AG04449 (cell line): ENCODE measurements around the gene CNTN5.

Experiments
- CTCF ChIA-PET: fragments of 350-600 bp; formaldehyde crosslinking; extraction: SDS; loops from one replicate; lab custom pipeline; 2021; ENCODE audit warnings: antibody characterized with exemption; lab: Yijun Ruan, JAX
- POLR2A ChIA-PET: fragments of 400-600, 350-600 bp; formaldehyde crosslinking; extraction: SDS; loops from one replicate; lab custom pipeline; 2020; ENCODE audit warnings: antibody characterized with exemption, inconsistent platforms; lab: Yijun Ruan, JAX
- DNase-seq: peaks from one replicate; pipeline ENCODE4 v3.0.0-alpha.2; 2010; ENCODE audit warnings: low read depth, low spot score
- H3K4me3 ChIP-seq: 2 replicates; pipeline ENCODE4 v1.5.1; 2011; ENCODE audit warnings: low read depth, mild to moderate bottlenecking, control low read depth, low read length
- TF ChIP-seq, protein P1 (sequence below): IDR thresholded peaks from one replicate; pipeline ENCODE4 v1.5.1; 2011; ENCODE audit warnings: mild to moderate bottlenecking, moderate library complexity, low read length, control low read depth, inconsistent platforms; ENCODE audit not compliant: insufficient read depth; ENCODE audit errors: missing control alignments

Gene CNTN5

DNA sequence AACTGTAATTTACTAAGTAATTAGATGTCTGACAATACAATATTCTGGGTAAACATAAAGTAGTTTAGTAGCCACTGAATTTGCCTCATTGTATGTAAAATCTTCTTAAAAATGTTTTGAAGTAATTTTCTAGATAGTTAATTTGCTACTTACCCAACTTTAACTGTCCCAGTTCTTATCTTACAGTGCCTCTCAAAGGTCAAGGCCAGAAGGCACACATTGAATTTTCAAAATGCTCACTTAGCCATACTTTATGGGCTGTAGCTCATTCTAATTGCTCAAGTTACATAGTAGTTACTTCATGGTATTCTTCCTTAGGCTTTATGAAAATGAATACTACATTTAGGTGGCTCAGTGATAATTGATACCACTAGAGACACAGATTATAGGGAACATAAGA lies 666.6 kb downstream of the CNTN5 start:
- CTCF ChIA-PET, result interaction anchor here (1.4 kb wide), 1 partner anchor 11 kb away, joined by 3 read pairs; no protein-coding TSS in a partner anchor
- DNase-seq, result no peak
- POLR2A ChIA-PET, result no interaction called here
- H3K4me3 ChIP-seq, result no peak overlapping the region
- TF ChIP-seq, protein P1, sequence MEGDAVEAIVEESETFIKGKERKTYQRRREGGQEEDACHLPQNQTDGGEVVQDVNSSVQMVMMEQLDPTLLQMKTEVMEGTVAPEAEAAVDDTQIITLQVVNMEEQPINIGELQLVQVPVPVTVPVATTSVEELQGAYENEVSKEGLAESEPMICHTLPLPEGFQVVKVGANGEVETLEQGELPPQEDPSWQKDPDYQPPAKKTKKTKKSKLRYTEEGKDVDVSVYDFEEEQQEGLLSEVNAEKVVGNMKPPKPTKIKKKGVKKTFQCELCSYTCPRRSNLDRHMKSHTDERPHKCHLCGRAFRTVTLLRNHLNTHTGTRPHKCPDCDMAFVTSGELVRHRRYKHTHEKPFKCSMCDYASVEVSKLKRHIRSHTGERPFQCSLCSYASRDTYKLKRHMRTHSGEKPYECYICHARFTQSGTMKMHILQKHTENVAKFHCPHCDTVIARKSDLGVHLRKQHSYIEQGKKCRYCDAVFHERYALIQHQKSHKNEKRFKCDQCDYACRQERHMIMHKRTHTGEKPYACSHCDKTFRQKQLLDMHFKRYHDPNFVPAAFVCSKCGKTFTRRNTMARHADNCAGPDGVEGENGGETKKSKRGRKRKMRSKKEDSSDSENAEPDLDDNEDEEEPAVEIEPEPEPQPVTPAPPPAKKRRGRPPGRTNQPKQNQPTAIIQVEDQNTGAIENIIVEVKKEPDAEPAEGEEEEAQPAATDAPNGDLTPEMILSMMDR, result no peak

DNA sequence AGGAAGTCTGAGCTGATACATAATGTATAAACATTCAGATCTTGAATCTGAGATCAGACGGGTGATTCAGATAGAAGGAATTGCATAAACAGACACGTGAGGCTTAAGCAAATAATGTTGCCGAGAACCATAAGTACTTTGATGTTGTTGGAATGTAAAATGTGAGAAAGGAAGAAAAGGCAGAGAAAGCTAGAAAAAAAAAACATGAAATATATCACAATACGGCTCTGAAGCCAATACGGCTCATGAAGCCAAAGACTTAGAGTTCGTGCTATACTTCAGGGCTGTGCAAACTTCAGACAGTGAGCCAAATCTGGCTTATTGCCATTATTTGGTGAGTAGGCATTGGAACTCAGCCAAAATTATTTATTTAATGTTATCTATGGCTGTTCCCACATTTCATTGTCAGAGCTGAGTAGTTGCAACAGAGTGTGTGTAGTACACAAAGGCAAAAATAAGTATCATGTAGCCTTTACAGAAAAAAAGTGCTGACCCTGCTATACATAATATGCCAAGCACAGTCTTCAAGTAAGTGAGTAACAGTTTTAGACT lies 673.3 kb downstream of the CNTN5 start:
- DNase-seq, result peak; percentile 23
- ChIA-PET POLR2A (no interaction called here), CTCF (no interaction called here)
- H3K4me3 ChIP-seq, result no peak overlapping the region
- TF ChIP-seq, protein P1, result no peak

DNA sequence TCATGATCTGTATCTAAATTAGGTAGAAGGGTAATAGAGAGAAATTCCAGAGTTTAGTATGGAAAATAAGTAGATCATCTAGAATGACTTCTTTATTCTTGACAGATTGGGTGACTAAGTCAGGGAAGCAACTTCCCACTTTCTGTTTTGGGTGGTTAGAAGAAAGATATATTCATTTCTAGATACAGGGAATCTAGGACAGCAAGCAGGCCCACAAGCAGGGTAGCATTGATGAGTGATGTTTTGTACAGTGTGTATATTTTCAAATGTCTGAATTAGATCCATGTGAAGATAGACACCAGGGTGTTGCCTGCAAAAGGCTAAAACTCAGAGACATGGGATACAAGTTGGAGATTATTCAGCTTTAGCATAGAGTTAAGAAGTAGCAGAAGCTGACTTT lies 674.4 kb downstream of the CNTN5 start:
- DNase-seq, result no peak
- ChIA-PET POLR2A (no interaction called here), CTCF (no interaction called here)
- TF ChIP-seq, protein P1, result no peak
- no peak overlapping the region for H3K4me3 ChIP-seq

DNA sequence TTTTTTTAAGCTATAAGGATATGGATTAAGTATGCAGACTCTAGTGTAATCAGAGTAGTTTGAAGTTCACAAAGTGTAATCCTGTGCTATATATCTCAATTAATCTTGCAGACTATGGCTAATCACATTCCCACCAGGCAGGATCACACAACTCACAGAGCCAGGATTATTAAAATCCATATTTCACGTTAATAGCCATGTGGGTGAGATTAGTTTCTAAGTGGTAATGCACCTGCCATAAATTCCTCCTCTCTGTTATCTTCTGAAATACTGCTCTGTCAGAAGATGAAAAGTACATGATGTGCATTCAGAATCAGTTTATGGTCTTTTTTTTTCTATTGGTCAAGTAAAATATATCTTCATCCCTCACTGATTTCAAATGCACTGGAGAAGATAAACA lies 686.1 kb downstream of the CNTN5 start:
- no peak overlapping the region for H3K4me3 ChIP-seq
- no peak for DNase-seq
- CTCF ChIA-PET, result no interaction called here
- TF ChIP-seq, protein P1, result no peak
- POLR2A ChIA-PET, result no interaction called here

DNA sequence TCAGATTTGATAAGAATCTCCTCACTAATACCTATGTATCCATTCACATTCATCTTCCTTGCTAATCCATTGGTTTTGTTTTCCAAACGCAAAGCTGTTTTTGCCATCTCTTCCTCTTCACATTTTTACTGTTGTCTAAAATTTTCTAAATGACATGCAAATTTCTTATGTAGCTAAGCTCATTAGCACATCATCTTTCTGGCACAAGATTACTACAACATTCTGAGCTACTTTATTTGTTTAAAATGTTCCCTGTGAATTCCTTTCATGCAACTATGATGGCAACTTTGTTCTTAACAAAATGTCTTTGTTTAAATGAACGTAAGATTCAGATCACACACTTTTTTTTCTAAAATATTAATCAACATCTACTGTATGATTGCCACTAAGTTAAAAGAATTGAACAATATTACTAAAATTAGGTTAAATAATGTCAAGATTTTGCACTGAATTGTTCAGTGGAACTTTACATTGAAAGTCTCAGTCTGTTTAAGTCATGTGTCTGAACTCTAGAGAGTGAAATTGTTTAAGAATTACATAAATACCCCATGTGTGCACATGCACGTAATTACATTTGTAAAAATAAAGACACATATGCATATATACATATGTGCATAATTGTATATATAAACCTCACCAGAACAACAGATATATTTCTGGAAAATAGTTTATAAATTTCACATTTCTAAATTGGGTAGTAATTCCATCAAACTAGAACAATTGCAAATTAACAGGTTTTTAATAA lies 688.4 kb downstream of the CNTN5 start:
- TF ChIP-seq, protein P1, result no peak
- H3K4me3 ChIP-seq, result no peak overlapping the region
- DNase-seq, result no peak
- POLR2A ChIA-PET, result no interaction called here
- CTCF ChIA-PET, result no interaction called here

DNA sequence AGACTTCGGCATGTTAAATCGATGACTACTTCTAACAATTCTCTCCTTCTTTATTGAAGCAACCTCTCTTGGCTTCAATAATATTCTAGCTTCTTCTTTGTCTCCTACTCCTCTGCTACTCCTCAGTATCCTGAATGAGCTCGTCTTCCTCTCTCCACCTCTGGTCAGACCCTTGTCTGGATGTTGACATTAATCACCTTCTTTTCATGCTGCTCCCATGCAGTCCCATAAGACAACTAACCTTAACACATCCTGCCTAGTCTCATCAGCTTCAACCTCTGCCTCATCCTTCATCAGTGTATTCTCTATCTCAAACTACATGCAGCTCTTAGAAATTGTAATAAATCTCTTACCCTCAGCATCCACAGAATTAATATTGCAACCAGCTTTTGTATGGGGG lies 695.6 kb downstream of the CNTN5 start:
- TF ChIP-seq, protein P1, result no peak
- no peak for DNase-seq
- no peak overlapping the region for H3K4me3 ChIP-seq
- CTCF ChIA-PET, result no interaction called here
- POLR2A ChIA-PET, result no interaction called here
